DND-41 (cell line): Measurements from ENCODE around the gene ADRM1.

ENCODE experiments used
- ATAC-seq: fragments of 200-7000 bp; cut with Tn5 transposase; 3 replicates; pipeline ENCODE4 v1.9.1; 2021; ENCODE audit warnings: low read depth; ENCODE audit not compliant: insufficient read depth
- DNase-seq: peaks from one replicate; pipeline ENCODE4 v3.0.0-alpha.2; 2020
- H2AFZ ChIP-seq: 2 replicates; pipeline ENCODE4 v1.6.0; 2012; ENCODE audit warnings: low read depth, low read length
- H3K27ac ChIP-seq: 2 replicates; pipeline ENCODE4 v1.5.1; 2012; ENCODE audit warnings: low read length, inconsistent platforms
- H3K27me3 ChIP-seq: fragments of 200-600 bp; sonication (generic); 2 replicates; pipeline ENCODE4 v1.6.0; 2012; ENCODE audit warnings: low read length, mild to moderate bottlenecking, inconsistent platforms; ENCODE audit not compliant: insufficient read depth, poor library complexity
- H3K36me3 ChIP-seq: 2 replicates; pipeline ENCODE4 v1.5.1; 2012; ENCODE audit warnings: low read length, inconsistent platforms; ENCODE audit not compliant: insufficient read depth
- H3K4me1 ChIP-seq: 2 replicates; pipeline ENCODE4 v1.5.1; 2012; ENCODE audit warnings: mild to moderate bottlenecking, low read length; ENCODE audit not compliant: insufficient read depth
- H3K4me2 ChIP-seq: 2 replicates; pipeline ENCODE4 v1.6.0; 2012; ENCODE audit warnings: mild to moderate bottlenecking, moderate library complexity, low read length, inconsistent platforms; ENCODE audit not compliant: insufficient read depth
- H3K4me3 ChIP-seq, 2 experiments: fragments of 200-600 bp in 1 of 2; shearing (Covaris generic) in 1 of 2; 2 replicates each; pipeline ENCODE4 v1.5.1; 2012 to 2016; ENCODE audit warnings: inconsistent platforms in 2 of 2, low read length in 2 of 2, mild to moderate bottlenecking in 2 of 2, low read depth in 1 of 2, moderate library complexity in 1 of 2
- H3K79me2 ChIP-seq: 2 replicates; pipeline ENCODE4 v1.6.0; 2012; ENCODE audit warnings: low read length, inconsistent platforms; ENCODE audit not compliant: insufficient read depth
- H3K9ac ChIP-seq: 2 replicates; pipeline ENCODE4 v1.6.0; 2012; ENCODE audit warnings: low read depth, mild to moderate bottlenecking, inconsistent platforms, low read length, moderate library complexity
- H3K9me3 ChIP-seq: 2 replicates; pipeline ENCODE4 v1.5.1; 2012; ENCODE audit warnings: low read length, moderate library complexity, mild to moderate bottlenecking, inconsistent platforms; ENCODE audit not compliant: insufficient read depth, severe bottlenecking
- H4K20me1 ChIP-seq: 2 replicates; pipeline ENCODE4 v1.6.0; 2012; ENCODE audit warnings: low read length; ENCODE audit not compliant: insufficient read depth
- EZH2 ChIP-seq: IDR thresholded peaks from 3 replicates; pipeline ENCODE4 v1.6.1; 2012; ENCODE audit warnings: borderline replicate concordance, low read depth, mild to moderate bottlenecking, moderate library complexity, low read length, inconsistent platforms; ENCODE audit not compliant: severe bottlenecking
- TF ChIP-seq, protein P1 (sequence below): IDR thresholded peaks from 2 replicates; pipeline ENCODE4 v1.5.1; 2012; ENCODE audit warnings: borderline replicate concordance, low read length, moderate library complexity, mild to moderate bottlenecking; ENCODE audit not compliant: poor library complexity, severe bottlenecking; ENCODE audit errors: extremely low read depth

The ADRM1 gene

GRCh38 chr20:62318400-62319345, 15.9 kb downstream of the ADRM1 start:
- H3K36me3 ChIP-seq, result no peaks in the 10 kb centered on the region
- no peak for ATAC-seq

DNA sequence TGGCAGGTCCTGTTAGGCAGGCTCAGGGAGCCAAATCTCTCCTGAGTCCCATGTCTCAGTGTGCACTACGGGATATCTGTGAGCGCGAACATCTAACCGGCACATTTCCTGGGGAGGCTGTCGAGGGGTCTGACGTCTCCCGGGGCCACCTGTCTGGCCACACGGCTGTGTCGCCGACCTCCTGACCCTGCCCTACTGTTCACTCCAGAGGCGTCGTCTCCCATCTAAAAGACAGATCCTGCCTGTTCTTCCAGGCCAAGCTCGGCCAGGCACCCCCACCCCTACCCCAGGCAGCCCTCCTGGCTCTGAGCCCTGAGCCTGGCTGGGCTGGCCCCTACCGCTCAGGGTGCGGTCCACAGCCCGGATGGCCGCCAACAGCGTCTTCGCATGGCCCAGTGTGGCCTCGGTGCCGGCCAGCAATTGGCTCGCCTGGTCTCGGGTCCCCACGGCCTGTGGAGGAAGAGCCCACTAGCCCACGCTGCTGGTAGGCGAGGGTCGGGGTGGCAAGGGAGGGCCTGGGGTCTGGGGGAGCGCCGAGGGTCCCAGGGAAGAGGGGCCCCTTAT, 16.6 kb downstream of the ADRM1 start:
- H3K27ac ChIP-seq, result no peak overlapping the region
- H4K20me1 ChIP-seq, result peaks cover 8% of the 10 kb centered on the region; the same call in 1 of the 2 replicates
- no peaks in the 10 kb centered on the region for H3K36me3 ChIP-seq
- H3K9ac ChIP-seq, result no peak overlapping the region
- DNase-seq (no peak), ATAC-seq (no peak)
- H3K79me2 ChIP-seq, result no peaks in the 10 kb centered on the region
- H3K27me3 ChIP-seq, result no peaks in the 10 kb centered on the region
- H3K4me3 ChIP-seq, result no peak overlapping the region
- no peaks in the 10 kb centered on the region for H3K9me3 ChIP-seq
- no peaks in the 10 kb centered on the region for H3K4me1 ChIP-seq
- no peak overlapping the region for H2AFZ ChIP-seq
- no peak overlapping the region for H3K4me2 ChIP-seq
- TF ChIP-seq EZH2, result no peak
- TF ChIP-seq, protein P1, sequence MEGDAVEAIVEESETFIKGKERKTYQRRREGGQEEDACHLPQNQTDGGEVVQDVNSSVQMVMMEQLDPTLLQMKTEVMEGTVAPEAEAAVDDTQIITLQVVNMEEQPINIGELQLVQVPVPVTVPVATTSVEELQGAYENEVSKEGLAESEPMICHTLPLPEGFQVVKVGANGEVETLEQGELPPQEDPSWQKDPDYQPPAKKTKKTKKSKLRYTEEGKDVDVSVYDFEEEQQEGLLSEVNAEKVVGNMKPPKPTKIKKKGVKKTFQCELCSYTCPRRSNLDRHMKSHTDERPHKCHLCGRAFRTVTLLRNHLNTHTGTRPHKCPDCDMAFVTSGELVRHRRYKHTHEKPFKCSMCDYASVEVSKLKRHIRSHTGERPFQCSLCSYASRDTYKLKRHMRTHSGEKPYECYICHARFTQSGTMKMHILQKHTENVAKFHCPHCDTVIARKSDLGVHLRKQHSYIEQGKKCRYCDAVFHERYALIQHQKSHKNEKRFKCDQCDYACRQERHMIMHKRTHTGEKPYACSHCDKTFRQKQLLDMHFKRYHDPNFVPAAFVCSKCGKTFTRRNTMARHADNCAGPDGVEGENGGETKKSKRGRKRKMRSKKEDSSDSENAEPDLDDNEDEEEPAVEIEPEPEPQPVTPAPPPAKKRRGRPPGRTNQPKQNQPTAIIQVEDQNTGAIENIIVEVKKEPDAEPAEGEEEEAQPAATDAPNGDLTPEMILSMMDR, result no peak

More at GRCh38 chr20:62318400-62319345, 15.9 kb downstream of the ADRM1 start:
- Histone ChIP-seq H3K27me3 (no peaks in the 10 kb centered on the region), H2AFZ (no peak overlapping the region), H3K4me1 (no peaks in the 10 kb centered on the region), H3K9me3 (no peaks in the 10 kb centered on the region), H3K27ac (no peak overlapping the region), H3K4me2 (no peak overlapping the region), H3K4me3 (no peak overlapping the region), H3K79me2 (no peaks in the 10 kb centered on the region), H3K9ac (no peak overlapping the region), H4K20me1 (peaks cover 8% of the 10 kb centered on the region; the same call in 1 of the 2 replicates)
- TF ChIP-seq, protein P1, result no peak
- TF ChIP-seq EZH2, result no peak
- no peak for DNase-seq

- no peak for ATAC-seq
- H3K4me1 ChIP-seq, result no peaks in the 10 kb centered on the region
- no peak overlapping the region for H2AFZ ChIP-seq
- H3K4me3 ChIP-seq, result no peak overlapping the region
- H3K27me3 ChIP-seq, result no peaks in the 10 kb centered on the region
- DNase-seq, result no peak
- no peak overlapping the region for H3K9ac ChIP-seq
- TF ChIP-seq, protein P1, result no peak
- TF ChIP-seq EZH2, result no peak
- H3K27ac ChIP-seq, result no peak overlapping the region
- no peak overlapping the region for H3K4me2 ChIP-seq
- H3K9me3 ChIP-seq, result no peaks in the 10 kb centered on the region
- H3K36me3 ChIP-seq, result no peaks in the 10 kb centered on the region
- H3K79me2 ChIP-seq, result no peaks in the 10 kb centered on the region
- peaks cover 4% of the 10 kb centered on the region; the same call in 1 of the 2 replicates for H4K20me1 ChIP-seq
These were observed 18.0 kb downstream of the ADRM1 start for GRCh38 chr20:62320581-62321354.
